ENCODE results near the gene KIF3A. TPM values are rescaled to one million over a fixed set of nuclear protein-coding genes. Genes with fewer than 3 reads are reported as not detected.
A peak's percentile ranks its signal among the peaks of the same experiment; 100 is the strongest.

The KIF3A gene
- total RNA-seq, 1 experiment from 2014 or later: 12.7 TPM

GRCh38 chr5:132673939-132674630, 63.3 kb downstream of the KIF3A start, which contains the start of gene IL4:
Gene IL4 (plus strand): TSS chr5:132673989. CDS start chr5:132674051, 62 bp downstream.
- H3K9me3 ChIP-seq (ENCODE audit: control insufficient read depth in 1 of 2, insufficient read depth in 1 of 2, low read depth in 1 of 2, low read length in 2 of 2): no peaks in the 10 kb centered on the region
- H3K79me2 ChIP-seq (ENCODE audit: insufficient read depth, low read length): no peaks in the 10 kb centered on the region
- no peaks in the 10 kb centered on the region for H3K9me2 ChIP-seq (ENCODE audit: insufficient read depth)
- H2AFZ ChIP-seq (ENCODE audit: low read depth, low read length, poor library complexity, severe bottlenecking): no peak within 1 kb of the TSS
- H3K36me3 ChIP-seq (ENCODE audit: control insufficient read depth in 1 of 2, insufficient read depth in 2 of 2, low read length in 2 of 2): no peaks in the 10 kb centered on the region
- ChIA-PET RAD21 (ENCODE audit: low non-redundant PET in 1 of 2, low total read pairs in 2 of 2, uncharacterized antibody in 2 of 2, unreplicated experiment in 2 of 2) (no interaction called here), POLR2A (no interaction called here), CTCF (no interaction called here)
- no peak within 1 kb of the TSS for H3K27ac ChIP-seq (ENCODE audit: low read depth, low read length)
- H3K4me2 ChIP-seq (ENCODE audit: low read length): peak within 1 kb of the TSS; percentile 40
- intact Hi-C loops (cut with micrococcal nuclease): loop anchor here (10.0 kb wide), 1 partner anchor 149 kb away; no protein-coding TSS in a partner anchor
- TF ChIP-seq POLR2AphosphoS5 (IDR thresholded peaks at IDR 0.05; ENCODE audit: low read depth, low read length) (no peak), SRF (IDR thresholded peaks at IDR 0.05; ENCODE audit: low read depth) (no peak), ZFX (IDR thresholded peaks at IDR 0.05) (no peak), ELF1 (IDR thresholded peaks at IDR 0.05; ENCODE audit: borderline replicate concordance, low read depth) (no peak), CBX3 (IDR thresholded peaks at IDR 0.05; ENCODE audit: low read depth) (no peak), MAX (IDR thresholded peaks at IDR 0.05) (no peak), EZH2 (IDR thresholded peaks at IDR 0.05) (no peak), RAD21 (IDR thresholded peaks at IDR 0.05; ENCODE audit: low read depth) (no peak), CEBPB (IDR thresholded peaks at IDR 0.05; ENCODE audit: low read depth) (no peak), SIN3A (IDR thresholded peaks at IDR 0.05; ENCODE audit: low read depth) (no peak), EZH2phosphoT487 (IDR thresholded peaks at IDR 0.05; ENCODE audit: borderline replicate concordance) (no peak), JUND (IDR thresholded peaks at IDR 0.05) (no peak), REST (IDR thresholded peaks at IDR 0.05; ENCODE audit: low read depth) (no peak), ZNF274 (IDR thresholded peaks at IDR 0.05; ENCODE audit: low read depth, low read length) (no peak), FOSL1 (IDR thresholded peaks at IDR 0.05; ENCODE audit: low read depth) (no peak)
- TF ChIP-seq, protein P1, sequence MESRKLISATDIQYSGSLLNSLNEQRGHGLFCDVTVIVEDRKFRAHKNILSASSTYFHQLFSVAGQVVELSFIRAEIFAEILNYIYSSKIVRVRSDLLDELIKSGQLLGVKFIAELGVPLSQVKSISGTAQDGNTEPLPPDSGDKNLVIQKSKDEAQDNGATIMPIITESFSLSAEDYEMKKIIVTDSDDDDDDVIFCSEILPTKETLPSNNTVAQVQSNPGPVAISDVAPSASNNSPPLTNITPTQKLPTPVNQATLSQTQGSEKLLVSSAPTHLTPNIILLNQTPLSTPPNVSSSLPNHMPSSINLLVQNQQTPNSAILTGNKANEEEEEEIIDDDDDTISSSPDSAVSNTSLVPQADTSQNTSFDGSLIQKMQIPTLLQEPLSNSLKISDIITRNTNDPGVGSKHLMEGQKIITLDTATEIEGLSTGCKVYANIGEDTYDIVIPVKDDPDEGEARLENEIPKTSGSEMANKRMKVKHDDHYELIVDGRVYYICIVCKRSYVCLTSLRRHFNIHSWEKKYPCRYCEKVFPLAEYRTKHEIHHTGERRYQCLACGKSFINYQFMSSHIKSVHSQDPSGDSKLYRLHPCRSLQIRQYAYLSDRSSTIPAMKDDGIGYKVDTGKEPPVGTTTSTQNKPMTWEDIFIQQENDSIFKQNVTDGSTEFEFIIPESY (IDR thresholded peaks at IDR 0.05; ENCODE audit: extremely low read depth, insufficient replicate concordance, low read length): no peak
- peaks cover 24 to 34% of the 10 kb centered on the region in 2 experiments for H3K4me1 ChIP-seq (ENCODE audit: control insufficient read depth in 1 of 2, insufficient read depth in 2 of 2, low read length in 2 of 2)
- ATAC-seq (no peak), DNase-seq (ENCODE audit: low read depth, low spot score) (no peak)
- 0 out of 4 replicates have a peak within 1 kb of the TSS, but pooled peaks of 1 of the 2 experiments have one; percentile 1 for H3K4me3 ChIP-seq (replicated peaks in 1 of 2; ENCODE audit: low read depth in 1 of 2, low read length in 2 of 2)
- H3K9ac ChIP-seq (ENCODE audit: low read length): no peak within 1 kb of the TSS
- H3K27me3 ChIP-seq (ENCODE audit: insufficient read depth, low read length): no peaks in the 10 kb centered on the region
- no peaks in the 10 kb centered on the region for H4K20me1 ChIP-seq (ENCODE audit: insufficient read depth)
- no TSS peak for BruUV-seq (replicated peaks)
